HG03103 (cell line): ENCODE data around the gene GMNN.
"Not testable (repeated sequence)": the region's sequence is repeated elsewhere in the genome, so short reads cannot be mapped to it uniquely, and the experiment has no call there.

Source experiments
- ATAC-seq: cut with Tn5 transposase; IDR thresholded peaks from one replicate; pipeline ENCODE4 v1.9.1; 2021; ENCODE audit warnings: low read depth; ENCODE audit not compliant: unreplicated experiment

GMNN gene

GRCh38 chr6:24774696-24775519, at the start of gene GMNN:
TSS of gene GMNN (plus strand) at chr6:24774937. CDS start at chr6:24777247, 2,310 bp downstream.
- ATAC-seq: peak; percentile 79

GRCh38 chr6:24730653-24731052, 44.1 kb upstream of the GMNN start:
- not testable (repeated sequence) for ATAC-seq

- not testable (repeated sequence) for ATAC-seq
Observed at GRCh38 chr6:24731456-24732134, 43.1 kb upstream of the GMNN start.

- ATAC-seq: no peak
Observed at GRCh38 chr6:24734166-24734565, 40.6 kb upstream of the GMNN start.

- ATAC-seq: not testable (repeated sequence)
Observed at GRCh38 chr6:24734710-24735109, 40.0 kb upstream of the GMNN start.

GRCh38 chr6:24738741-24739140, 36.0 kb upstream of the GMNN start:
- ATAC-seq: no peak

- ATAC-seq: no peak
Observed at GRCh38 chr6:24740861-24741260, 33.9 kb upstream of the GMNN start.

GRCh38 chr6:24742216-24742738, 32.5 kb upstream of the GMNN start:
- ATAC-seq: no peak

GRCh38 chr6:24743265-24743943, 31.3 kb upstream of the GMNN start:
- ATAC-seq: peak; percentile 71

- no peak for ATAC-seq
Observed at GRCh38 chr6:24743944-24744335, 30.8 kb upstream of the GMNN start.

GRCh38 chr6:24744911-24745310, 29.8 kb upstream of the GMNN start:
- ATAC-seq: no peak

GRCh38 chr6:24749297-24749696, 25.4 kb upstream of the GMNN start:
- no peak for ATAC-seq

- ATAC-seq: not testable (repeated sequence)
Observed at GRCh38 chr6:24750878-24751277, 23.9 kb upstream of the GMNN start.

- no peak for ATAC-seq
Observed at GRCh38 chr6:24752503-24752902, 22.2 kb upstream of the GMNN start.

GRCh38 chr6:24752917-24753492, 21.7 kb upstream of the GMNN start:
- ATAC-seq: no peak

GRCh38 chr6:24753545-24753944, 21.2 kb upstream of the GMNN start:
- ATAC-seq: no peak

GRCh38 chr6:24754378-24754777, 20.4 kb upstream of the GMNN start:
- ATAC-seq: not testable (repeated sequence)

- ATAC-seq: no peak
Observed at GRCh38 chr6:24755279-24755678, 19.5 kb upstream of the GMNN start.

GRCh38 chr6:24757611-24758010, 17.1 kb upstream of the GMNN start:
- no peak for ATAC-seq

- no peak for ATAC-seq
Observed at GRCh38 chr6:24759718-24760117, 15.0 kb upstream of the GMNN start.

- ATAC-seq: no peak
Observed at GRCh38 chr6:24760210-24760609, 14.5 kb upstream of the GMNN start.
